GM23338 (cell line): Measurements from ENCODE around the gene PARP8.
"Not testable (repeated sequence)": the region's sequence is repeated elsewhere in the genome, so short reads cannot be mapped to it uniquely, and the experiment has no call there.

Experiments used
- CREB1 ChIP-seq: fragments of 250-450 bp; sonication (Bioruptor Pico); IDR thresholded peaks from 2 replicates; pipeline ENCODE4 v1.5.0; 2020; ENCODE audit warnings: low read depth, mild to moderate bottlenecking, moderate library complexity
- CTCF ChIP-seq, 2 experiments: fragments of 200-600 bp in 1 of 2; sonication (generic) in 1 of 2; conservative IDR thresholded peaks; 2 replicates each; pipeline versions ENCODE4 v1.5.1 to v1.6.1; 2016 to 2017; ENCODE audit warnings: antibody characterized with exemption in 2 of 2, low read depth in 2 of 2, mild to moderate bottlenecking in 2 of 2, moderate library complexity in 1 of 2
- EZH2 ChIP-seq: fragments of 200-600 bp; sonication (generic); IDR thresholded peaks from one replicate; pipeline ENCODE4 v1.8.0; 2017; ENCODE audit warnings: antibody characterized with exemption, mild to moderate bottlenecking, low read depth; ENCODE audit not compliant: unreplicated experiment
- EZH2phosphoT487 ChIP-seq: fragments of 200-600 bp; sonication (generic); IDR thresholded peaks from one replicate; pipeline ENCODE4 v1.8.1; 2018; ENCODE audit warnings: antibody characterized with exemption; ENCODE audit not compliant: unreplicated experiment
- NANOG ChIP-seq: IDR thresholded peaks from 2 replicates; pipeline ENCODE4 v1.6.1; 2016; ENCODE audit warnings: antibody characterized with exemption, borderline replicate concordance
- POLR2AphosphoS5 ChIP-seq: IDR thresholded peaks from 2 replicates; pipeline ENCODE4 v1.6.1; 2016; ENCODE audit warnings: antibody characterized with exemption, low read depth
- ZNF331 ChIP-seq: fragments of 250-450 bp; sonication (Bioruptor Pico); IDR thresholded peaks from 2 replicates; pipeline ENCODE4 v1.5.0; 2020; ENCODE audit warnings: low read depth, mild to moderate bottlenecking, moderate library complexity

- TF ChIP-seq CTCF (conservative IDR thresholded peaks at IDR 0.05; ENCODE audit: low read depth in 2 of 2); EZH2phosphoT487; EZH2; NANOG; POLR2AphosphoS5; CREB1 (CRISPR knock-in tag); ZNF331 (CRISPR knock-in tag): not testable (repeated sequence)
Observed at GRCh38 chr5:50637576-50637975, 28.9 kb upstream of the PARP8 start.
